B cell (primary cell): ENCODE results near the gene OSTF1.

Experiments used
- CTCF ChIP-seq: fragments of 200-600 bp; IDR thresholded peaks from one replicate; pipeline ENCODE4 v1.8.0; 2022; ENCODE audit warnings: antibody characterized with exemption, mild to moderate bottlenecking
- EZH2 ChIP-seq: IDR thresholded peaks from 2 replicates; pipeline ENCODE4 v1.6.1; 2012; ENCODE audit warnings: borderline replicate concordance, low read depth, mild to moderate bottlenecking, moderate library complexity, low read length; ENCODE audit not compliant: insufficient read depth, poor library complexity, severe bottlenecking

- TF ChIP-seq CTCF: no peak
- TF ChIP-seq EZH2: no peak
Observed at GRCh38 chr9:75148561-75148960, 60.2 kb downstream of the OSTF1 start.
